Astrocyte of the cerebellum (primary cell): Measurements from ENCODE around the gene INPP5F.
A peak's percentile ranks its signal among the peaks of the same experiment; 100 is the strongest.

Experiments used
- DNase-seq: peaks from one replicate; pipeline ENCODE4 v3.0.0-alpha.2; 2011; ENCODE audit warnings: low read depth
- H3K4me3 ChIP-seq: 2 replicates; pipeline ENCODE4 v1.5.1; 2011; ENCODE audit warnings: mild to moderate bottlenecking, low read depth, low read length, moderate library complexity
- in situ Hi-C: cut with HindIII; loops from 2 replicates; pipeline ENCODE4 v1.10.0; 2017; ENCODE audit warnings: low sequenced_read_pairs
- TF ChIP-seq, protein P1 (sequence below): IDR thresholded peaks from 2 replicates; pipeline ENCODE4 v1.5.1; 2012; ENCODE audit warnings: low read length, low read depth, moderate library complexity, mild to moderate bottlenecking; ENCODE audit errors: missing control alignments

The INPP5F gene

DNA sequence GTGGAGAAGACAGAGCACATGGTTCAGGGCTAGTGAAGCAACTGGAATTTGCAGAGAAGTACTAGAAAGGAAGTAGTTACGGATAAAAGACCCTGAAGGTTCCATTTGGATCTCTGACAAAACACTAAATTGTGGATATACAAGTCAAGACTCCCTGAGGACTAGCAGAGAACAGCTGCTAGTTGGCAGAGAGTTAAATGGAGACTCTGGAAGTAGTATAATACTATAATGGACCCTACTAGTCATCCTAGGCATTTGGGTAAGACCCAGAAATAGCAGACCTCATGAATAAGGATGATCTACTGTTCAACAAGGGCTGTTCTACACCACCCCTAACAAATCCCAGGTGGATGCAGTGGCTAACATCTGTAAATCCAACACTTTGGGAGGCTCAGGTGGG, 127.7 kb downstream of the INPP5F start:
- H3K4me3 ChIP-seq = no peak overlapping the region
- TF ChIP-seq, protein P1, sequence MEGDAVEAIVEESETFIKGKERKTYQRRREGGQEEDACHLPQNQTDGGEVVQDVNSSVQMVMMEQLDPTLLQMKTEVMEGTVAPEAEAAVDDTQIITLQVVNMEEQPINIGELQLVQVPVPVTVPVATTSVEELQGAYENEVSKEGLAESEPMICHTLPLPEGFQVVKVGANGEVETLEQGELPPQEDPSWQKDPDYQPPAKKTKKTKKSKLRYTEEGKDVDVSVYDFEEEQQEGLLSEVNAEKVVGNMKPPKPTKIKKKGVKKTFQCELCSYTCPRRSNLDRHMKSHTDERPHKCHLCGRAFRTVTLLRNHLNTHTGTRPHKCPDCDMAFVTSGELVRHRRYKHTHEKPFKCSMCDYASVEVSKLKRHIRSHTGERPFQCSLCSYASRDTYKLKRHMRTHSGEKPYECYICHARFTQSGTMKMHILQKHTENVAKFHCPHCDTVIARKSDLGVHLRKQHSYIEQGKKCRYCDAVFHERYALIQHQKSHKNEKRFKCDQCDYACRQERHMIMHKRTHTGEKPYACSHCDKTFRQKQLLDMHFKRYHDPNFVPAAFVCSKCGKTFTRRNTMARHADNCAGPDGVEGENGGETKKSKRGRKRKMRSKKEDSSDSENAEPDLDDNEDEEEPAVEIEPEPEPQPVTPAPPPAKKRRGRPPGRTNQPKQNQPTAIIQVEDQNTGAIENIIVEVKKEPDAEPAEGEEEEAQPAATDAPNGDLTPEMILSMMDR = no peak
- no peak for DNase-seq
- in situ Hi-C loops = no loop called here

DNA sequence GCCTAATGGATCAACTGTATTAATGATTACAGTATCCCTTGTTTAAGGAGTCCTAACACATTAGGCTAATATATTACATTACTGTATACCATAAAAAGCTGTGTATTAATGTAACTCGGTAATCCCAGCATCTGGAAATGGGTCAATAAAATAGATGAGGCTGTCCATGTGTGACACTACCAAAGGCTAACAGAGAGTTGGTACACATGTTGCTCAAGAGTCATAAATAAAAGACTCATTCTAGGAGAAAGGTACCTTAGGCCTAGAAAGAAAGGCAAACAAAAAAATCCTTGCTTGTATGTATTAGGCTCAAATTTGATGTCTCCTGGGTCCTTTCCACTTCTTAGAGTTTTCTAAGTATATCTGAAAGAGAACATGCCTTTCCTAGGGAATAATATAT, 132.2 kb downstream of the INPP5F start:
- no peak for DNase-seq
- in situ Hi-C loops = loop anchor here (5.0 kb wide), 1 partner anchor 111 kb away; no protein-coding TSS in a partner anchor
- TF ChIP-seq, protein P1 = no peak
- H3K4me3 ChIP-seq = no peak overlapping the region

DNA sequence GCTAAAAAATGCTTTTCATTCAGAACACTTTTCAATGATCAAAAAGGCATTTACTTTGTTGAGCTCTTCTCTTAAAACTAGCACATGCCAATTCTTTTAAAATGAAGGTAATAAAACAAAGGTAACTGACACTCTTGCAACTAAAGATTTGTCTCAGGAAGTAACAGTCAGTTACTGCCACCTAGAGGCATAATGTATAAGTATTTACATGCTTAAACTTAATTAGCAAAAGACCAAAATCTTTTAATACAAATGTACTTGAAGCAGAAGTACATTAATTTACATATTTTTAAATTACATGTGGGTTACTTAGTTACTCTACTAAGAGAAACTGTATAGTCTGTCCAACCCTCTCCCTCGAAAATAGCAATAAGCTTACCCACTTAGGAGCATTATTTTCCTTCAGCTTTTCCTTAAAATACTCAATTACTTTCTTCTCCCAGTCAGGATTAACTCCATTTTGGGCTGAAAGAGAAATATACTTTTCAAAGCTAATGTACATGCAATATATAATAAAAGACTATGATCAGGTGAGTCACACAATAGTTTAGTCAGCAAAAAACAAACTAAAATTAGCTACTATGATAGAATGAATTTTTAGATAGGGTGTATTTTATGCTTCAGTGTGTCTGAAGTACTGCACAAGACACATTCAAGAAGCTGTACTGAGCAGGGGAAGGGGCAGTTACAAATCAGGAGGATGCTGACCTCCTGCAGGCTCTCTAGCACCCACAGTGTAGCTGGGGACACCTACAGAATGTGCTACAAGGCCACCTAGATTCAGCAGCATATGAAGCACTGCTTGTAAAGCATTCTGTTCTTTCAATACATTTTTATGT, 133.8 kb downstream of the INPP5F start:
- no peak overlapping the region for H3K4me3 ChIP-seq
- TF ChIP-seq, protein P1 = no peak
- in situ Hi-C loops = loop anchor here (5.0 kb wide), 1 partner anchor 112 kb away; no protein-coding TSS in a partner anchor
- DNase-seq = peak; percentile 59

DNA sequence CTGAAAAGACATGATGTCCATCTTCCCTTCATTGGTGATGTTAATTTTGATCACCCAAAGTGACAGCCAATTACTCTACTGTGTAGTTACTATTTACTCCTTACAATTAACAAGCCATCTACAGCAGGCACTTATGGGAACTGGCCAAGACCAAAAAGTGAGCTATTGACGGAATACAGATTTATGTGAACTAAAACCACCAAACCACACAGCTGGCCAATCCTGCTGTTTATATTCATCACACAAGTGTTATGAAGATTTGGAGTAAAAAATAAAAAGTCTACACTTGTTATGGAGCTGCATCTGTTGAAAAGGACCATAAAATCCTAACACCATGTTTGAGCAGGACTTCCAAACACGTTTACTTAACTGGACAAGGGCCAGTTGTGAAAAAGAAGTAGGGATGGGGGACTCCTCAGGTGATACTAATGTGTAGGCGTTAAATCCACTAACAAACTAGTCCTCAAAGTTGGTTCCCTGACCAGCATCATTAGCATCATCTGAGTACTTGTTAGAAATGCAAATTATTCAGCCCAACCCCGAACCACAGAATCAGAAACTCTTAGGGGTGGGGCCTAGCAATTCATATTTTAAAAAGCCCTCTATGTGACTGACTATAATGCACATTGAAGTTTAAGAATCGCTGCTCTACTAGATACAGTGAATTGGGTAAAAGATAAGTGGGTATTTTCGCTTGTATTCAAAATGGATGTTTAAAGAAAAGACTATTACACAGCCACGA, 135.2 kb downstream of the INPP5F start:
- no peak overlapping the region for H3K4me3 ChIP-seq
- peak; percentile 26 for DNase-seq
- TF ChIP-seq, protein P1 = no peak
- in situ Hi-C loops = no loop called here

DNA sequence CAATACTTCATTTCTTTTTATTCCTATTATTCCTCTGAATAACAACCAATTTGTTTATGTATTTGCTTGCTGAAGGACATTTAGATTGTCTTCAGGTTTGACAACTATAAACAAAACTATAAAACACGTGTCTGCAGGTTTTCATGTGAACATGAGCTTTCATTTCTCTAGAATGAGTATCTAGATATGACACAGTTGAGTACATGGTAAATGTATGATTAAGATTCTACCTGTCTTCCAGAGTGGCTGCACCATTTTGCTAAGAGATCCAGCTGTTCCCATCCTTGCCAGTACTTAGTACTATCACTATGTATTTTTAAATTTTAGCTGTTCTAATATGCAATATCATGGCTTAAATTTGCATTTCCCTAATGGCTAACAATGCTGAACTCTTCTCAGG, 136.7 kb downstream of the INPP5F start:
- TF ChIP-seq, protein P1 = no peak
- no peak overlapping the region for H3K4me3 ChIP-seq
- DNase-seq = no peak
- in situ Hi-C loops = no loop called here

DNA sequence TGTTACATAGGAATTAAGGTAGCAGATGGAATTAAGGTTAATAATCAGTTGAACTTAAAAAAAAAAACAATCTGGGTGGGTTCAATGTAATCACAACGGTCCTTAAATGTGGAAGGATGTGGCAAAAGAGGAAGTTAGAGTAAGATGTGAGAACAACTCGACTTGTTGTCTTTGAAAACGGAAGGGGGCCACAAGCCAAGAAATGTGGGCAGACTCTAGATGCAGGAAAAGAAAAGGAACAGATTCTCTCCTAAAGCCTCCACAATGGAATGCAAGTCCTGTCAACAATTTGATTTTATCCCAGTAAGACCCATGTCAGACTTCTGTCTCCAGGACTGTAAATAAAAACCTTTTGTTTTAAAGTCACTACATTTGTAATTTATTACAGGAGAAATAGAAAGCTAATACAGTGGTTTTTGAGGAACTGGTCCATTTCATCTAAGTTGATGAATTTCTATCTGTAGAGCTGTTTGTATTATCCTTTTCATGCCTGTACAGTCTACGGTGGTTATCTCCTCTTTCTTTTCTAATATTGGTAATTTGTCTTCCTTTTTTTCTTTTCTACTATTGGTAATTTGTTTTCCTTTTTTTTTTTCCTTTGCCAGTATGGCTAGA, 138.2 kb downstream of the INPP5F start:
- TF ChIP-seq, protein P1 = no peak
- in situ Hi-C loops = no loop called here
- no peak overlapping the region for H3K4me3 ChIP-seq
- DNase-seq = no peak
